Skeletal muscle tissue (tissue), 4 donors: Measurements from ENCODE around the gene ANKRD52. TPM values are rescaled to one million over a fixed set of nuclear protein-coding genes. Genes with fewer than 3 reads are reported as not detected.

Experiments used
- H3K27ac ChIP-seq: one replicate; pipeline ENCODE4 v1.7.0; 2013; ENCODE audit warnings: mild to moderate bottlenecking, low read depth, low read length, inconsistent platforms
- H3K27me3 ChIP-seq, 3 donors: one replicate each; pipeline ENCODE4 v1.7.0; 2013; ENCODE audit warnings: low read length in 3 of 3; ENCODE audit not compliant: control insufficient read depth in 3 of 3, insufficient read depth in 3 of 3
- H3K36me3 ChIP-seq, 3 donors: one replicate each; pipeline ENCODE4 v1.7.0; 2013; ENCODE audit warnings: low read length in 3 of 3; ENCODE audit not compliant: control insufficient read depth in 3 of 3, insufficient read depth in 3 of 3
- H3K4me1 ChIP-seq, 3 donors: one replicate each; pipeline ENCODE4 v1.7.0; 2013; ENCODE audit warnings: low read length in 3 of 3, mild to moderate bottlenecking in 3 of 3; ENCODE audit not compliant: control insufficient read depth in 3 of 3, insufficient read depth in 3 of 3
- H3K4me3 ChIP-seq, 3 donors: one replicate each; pipeline ENCODE4 v1.7.0; 2013; ENCODE audit warnings: low read length in 3 of 3
- H3K9ac ChIP-seq, 3 donors: one replicate each; pipeline ENCODE4 v1.7.0; 2013; ENCODE audit warnings: low read length in 3 of 3, mild to moderate bottlenecking in 3 of 3, moderate library complexity in 2 of 3, low read depth in 1 of 3
- H3K9me3 ChIP-seq, 3 donors: one replicate each; pipeline ENCODE4 v1.7.0; 2013; ENCODE audit warnings: low read length in 3 of 3; ENCODE audit not compliant: control insufficient read depth in 3 of 3
- total RNA-seq: library from RNA; depleted of rRNA; stranded (reverse); fragments of >200 nt; gene quantifications from one replicate; pipeline ENCODE4 v1.2.3, GENCODE V29; 2014
- donor health status: Osteomylitis.

Gene ANKRD52
- total RNA-seq, 1 donor from 2014 or later: 6.8 TPM

DNA sequence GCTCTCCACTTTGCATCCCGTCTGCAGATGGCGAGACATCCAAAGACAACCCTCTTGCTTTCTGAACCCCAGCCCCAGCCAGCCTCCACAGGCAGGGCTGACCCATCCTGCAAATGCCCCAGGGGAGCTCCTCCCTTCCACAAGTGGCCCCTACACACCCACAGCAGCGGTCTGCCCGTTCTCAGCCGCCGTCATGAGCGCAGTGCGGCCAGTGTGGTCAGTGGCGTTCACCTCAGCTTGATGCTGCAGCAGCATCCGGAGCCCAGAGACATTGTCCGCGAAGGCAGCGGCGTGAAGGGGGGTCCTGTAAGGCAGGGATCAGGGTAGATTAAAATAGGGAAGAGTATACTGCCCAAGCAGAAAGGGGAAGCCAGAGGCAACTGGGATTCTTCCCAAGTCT lies 13.7 kb downstream of the ANKRD52 start:
- Histone ChIP-seq H3K9me3 (no peaks in the 10 kb centered on the region), H3K9ac (no peak overlapping the region), H3K4me3 (no peak overlapping the region), H3K27ac (no peak overlapping the region), H3K36me3 (peaks cover 78 to 86% (median 85%) of the 10 kb centered on the region in 3 donors), H3K27me3 (no peaks in the 10 kb centered on the region), H3K4me1 (no peaks in the 10 kb centered on the region)

DNA sequence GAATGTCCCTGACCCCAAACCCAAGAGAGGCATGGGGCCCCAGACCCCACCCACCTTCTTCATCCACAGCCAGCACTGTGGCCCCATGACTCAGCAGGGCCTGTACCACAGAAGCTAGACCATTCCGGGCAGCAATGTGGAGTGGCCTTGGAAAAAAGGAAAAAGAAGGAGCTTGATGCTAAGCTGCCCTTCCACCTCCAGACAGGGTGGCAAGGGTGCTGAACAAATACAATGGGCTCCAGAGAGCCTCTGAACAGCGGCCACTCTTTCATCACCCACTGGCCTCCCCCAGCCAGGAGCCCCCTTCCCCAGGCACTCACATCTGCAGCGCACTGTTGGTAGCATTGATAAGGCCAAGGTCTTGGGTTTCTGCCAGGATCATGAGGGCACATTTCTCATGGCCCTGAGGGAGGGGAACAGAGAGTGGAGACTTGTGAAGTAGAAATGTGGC lies 14.4 kb downstream of the ANKRD52 start:
- Histone ChIP-seq H3K36me3 (peaks cover 73 to 85% (median 83%) of the 10 kb centered on the region in 3 donors), H3K9me3 (no peaks in the 10 kb centered on the region), H3K27ac (no peak overlapping the region), H3K4me3 (no peak overlapping the region), H3K27me3 (no peaks in the 10 kb centered on the region), H3K4me1 (no peaks in the 10 kb centered on the region), H3K9ac (no peak overlapping the region)

DNA sequence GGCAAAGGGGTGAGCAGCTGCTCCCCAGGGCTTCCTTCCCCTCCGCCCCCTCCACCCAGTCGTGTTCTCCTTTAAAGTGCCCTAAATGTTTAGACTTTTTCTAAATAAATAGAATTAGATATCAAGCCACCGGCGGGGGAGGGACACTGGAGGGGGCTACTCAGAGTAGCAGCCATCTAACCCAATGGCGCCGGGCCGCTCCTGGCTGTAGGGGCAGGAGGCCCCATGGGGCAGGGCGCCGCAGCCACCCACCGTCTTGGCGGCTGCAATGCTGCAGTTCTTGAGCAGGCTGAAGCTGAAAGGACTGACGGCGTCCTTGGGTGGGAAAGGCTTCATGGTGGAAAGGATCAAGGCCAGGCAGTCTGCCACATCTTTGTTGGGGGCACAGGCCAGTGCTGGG lies 15.2 kb downstream of the ANKRD52 start:
- Histone ChIP-seq H3K4me1 (no peaks in the 10 kb centered on the region), H3K9me3 (no peaks in the 10 kb centered on the region), H3K27me3 (no peaks in the 10 kb centered on the region), H3K27ac (no peak overlapping the region), H3K4me3 (no peak overlapping the region), H3K36me3 (peaks cover 68 to 78% (median 77%) of the 10 kb centered on the region in 3 donors), H3K9ac (no peak overlapping the region)

DNA sequence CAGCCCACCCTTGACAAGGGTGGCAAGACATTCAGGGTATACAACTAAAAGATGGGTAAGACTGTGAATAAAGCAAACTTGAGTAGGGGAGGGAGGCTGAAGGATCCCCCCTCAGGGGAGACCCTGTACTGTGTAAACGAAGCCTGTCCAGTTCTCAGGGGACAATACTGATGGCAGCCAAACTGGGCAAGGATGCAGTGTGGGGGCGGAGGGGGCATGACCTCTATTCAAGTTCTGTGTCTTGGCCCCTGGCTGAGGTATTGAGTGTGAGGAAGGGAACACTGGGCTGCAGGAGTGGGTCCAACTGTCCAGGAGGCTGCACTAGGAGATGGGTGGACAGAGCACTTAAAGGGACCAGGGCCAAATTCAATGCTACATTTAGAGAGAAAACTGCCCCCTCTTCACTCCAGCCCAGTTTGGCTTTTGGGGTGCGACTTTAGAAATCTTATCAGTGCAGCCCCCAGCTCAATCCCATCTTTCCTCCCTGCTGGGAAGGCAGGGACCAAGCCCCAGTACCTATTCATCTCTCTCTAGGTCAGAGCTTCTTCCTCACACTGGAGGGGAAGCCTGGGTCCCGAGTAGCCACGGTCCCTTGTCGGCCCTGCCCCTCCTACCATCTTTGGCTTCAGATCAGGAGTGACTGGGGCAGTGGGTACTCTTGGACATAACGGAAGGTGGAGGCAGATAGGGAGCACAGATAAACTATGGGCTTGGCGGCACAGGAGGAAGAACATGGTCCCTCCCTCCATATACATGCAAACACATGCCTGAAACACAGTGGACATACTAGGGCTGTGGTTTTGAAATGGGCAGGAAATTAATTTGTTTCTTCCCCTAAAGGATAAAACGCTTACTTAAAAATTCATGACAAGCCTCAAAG lies 16.5 kb downstream of the ANKRD52 start:
- no peaks in the 10 kb centered on the region for H3K27me3 ChIP-seq
- H3K4me1 ChIP-seq: no peaks in the 10 kb centered on the region
- peaks cover 57 to 66% (median 66%) of the 10 kb centered on the region in 3 donors for H3K36me3 ChIP-seq
- no peak overlapping the region for H3K9ac ChIP-seq
- H3K9me3 ChIP-seq: no peaks in the 10 kb centered on the region
- H3K4me3 ChIP-seq: no peak overlapping the region
- H3K27ac ChIP-seq: no peak overlapping the region

DNA sequence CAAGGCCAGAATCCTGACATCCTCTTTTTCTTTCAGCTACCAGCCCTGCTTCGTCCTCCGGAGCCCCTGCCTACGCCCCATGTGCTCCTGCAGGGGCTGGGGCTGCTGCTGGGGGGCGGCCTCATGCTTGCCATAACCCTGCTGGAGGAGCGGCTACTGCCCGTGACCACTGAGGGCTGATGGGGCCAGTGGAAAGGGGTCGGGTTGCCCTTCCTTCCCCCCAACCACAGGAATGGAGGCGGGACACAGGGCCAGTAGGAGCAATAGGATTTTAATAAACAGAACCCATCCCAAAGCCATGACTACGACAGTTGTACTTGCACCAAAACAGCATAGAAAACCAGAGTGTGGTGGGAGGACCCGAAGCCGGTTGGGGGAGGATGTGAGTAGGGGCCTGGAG lies 20.6 kb downstream of the ANKRD52 start:
- H3K36me3 ChIP-seq: peaks cover 30 to 33% (median 31%) of the 10 kb centered on the region in 3 donors

DNA sequence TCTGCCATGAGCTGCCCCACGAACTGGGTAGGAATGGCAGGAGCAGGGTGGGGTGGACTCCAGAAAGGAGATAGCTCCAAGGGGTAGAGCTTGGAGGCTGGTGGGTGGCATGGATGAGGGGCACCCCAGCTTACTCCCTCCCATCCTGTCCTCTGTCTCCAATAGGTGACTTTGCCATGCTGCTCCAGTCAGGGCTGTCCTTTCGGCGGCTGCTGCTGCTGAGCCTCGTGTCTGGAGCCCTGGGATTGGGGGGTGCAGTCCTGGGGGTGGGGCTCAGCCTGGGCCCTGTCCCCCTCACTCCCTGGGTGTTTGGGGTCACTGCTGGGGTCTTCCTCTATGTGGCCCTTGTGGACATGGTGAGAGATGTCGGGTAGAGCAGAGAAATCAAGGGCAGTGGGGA lies 21.2 kb downstream of the ANKRD52 start:
- no peak overlapping the region for H3K27ac ChIP-seq
- no peaks in the 10 kb centered on the region for H3K4me1 ChIP-seq
- no peaks in the 10 kb centered on the region for H3K9me3 ChIP-seq
- H3K4me3 ChIP-seq: no peak overlapping the region
- no peak overlapping the region for H3K9ac ChIP-seq
- H3K27me3 ChIP-seq: no peaks in the 10 kb centered on the region
- peaks cover 24 to 27% (median 26%) of the 10 kb centered on the region in 3 donors for H3K36me3 ChIP-seq

More for the DNA sequence above, 20.6 kb downstream of the ANKRD52 start:
- H3K27ac ChIP-seq: no peak overlapping the region
- no peak overlapping the region for H3K9ac ChIP-seq
- no peaks in the 10 kb centered on the region for H3K9me3 ChIP-seq
- no peaks in the 10 kb centered on the region for H3K27me3 ChIP-seq
- H3K4me3 ChIP-seq: no peak overlapping the region
- no peaks in the 10 kb centered on the region for H3K4me1 ChIP-seq

DNA sequence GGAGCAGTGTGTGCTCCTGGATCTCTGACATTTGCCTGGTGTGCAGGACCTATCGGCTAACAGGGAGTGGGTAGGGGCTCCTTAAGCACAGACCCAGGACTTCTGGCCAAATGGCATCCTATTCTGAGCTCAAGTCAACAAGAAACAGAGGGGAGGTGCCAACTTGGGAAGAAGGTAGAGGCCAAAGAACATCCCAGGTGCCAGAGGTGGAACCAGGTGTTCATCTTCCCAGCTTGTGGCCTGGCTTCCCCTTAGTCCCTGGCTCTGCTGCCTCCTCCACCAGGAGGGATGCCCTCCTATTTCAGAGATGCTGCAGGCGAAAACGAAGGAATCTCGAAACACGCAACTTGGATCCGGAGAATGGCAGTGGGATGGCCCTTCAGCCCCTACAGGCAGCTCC lies 22.1 kb downstream of the ANKRD52 start:
- peaks cover 15 to 18% (median 17%) of the 10 kb centered on the region in 3 donors for H3K36me3 ChIP-seq
- H3K27ac ChIP-seq: no peak overlapping the region
- H3K9me3 ChIP-seq: no peaks in the 10 kb centered on the region
- H3K27me3 ChIP-seq: no peaks in the 10 kb centered on the region
- H3K4me1 ChIP-seq: no peaks in the 10 kb centered on the region
- no peak overlapping the region for H3K9ac ChIP-seq
- H3K4me3 ChIP-seq: no peak overlapping the region

GRCh38 chr12:56234746-56235436 lies 23.3 kb downstream of the ANKRD52 start:
- Histone ChIP-seq H3K4me3 (no peak overlapping the region), H3K9me3 (no peaks in the 10 kb centered on the region), H3K4me1 (no peaks in the 10 kb centered on the region), H3K36me3 (peaks cover 9 to 11% (median 10%) of the 10 kb centered on the region in 3 donors), H3K27ac (no peak overlapping the region), H3K27me3 (no peaks in the 10 kb centered on the region), H3K9ac (no peak overlapping the region)

DNA sequence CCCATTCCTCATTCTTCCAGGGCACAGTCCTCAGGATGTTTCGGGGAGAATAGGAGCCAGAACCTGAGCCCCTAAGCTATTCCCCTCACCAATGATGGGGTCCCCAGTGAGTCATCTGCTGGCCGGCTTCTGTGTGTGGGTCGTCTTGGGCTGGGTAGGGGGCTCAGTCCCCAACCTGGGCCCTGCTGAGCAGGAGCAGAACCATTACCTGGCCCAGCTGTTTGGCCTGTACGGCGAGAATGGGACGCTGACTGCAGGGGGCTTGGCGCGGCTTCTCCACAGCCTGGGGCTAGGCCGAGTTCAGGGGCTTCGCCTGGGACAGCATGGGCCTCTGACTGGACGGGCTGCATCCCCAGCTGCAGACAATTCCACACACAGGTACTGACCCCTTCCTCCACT lies 27.0 kb downstream of the ANKRD52 start:
- no peaks in the 10 kb centered on the region for H3K27me3 ChIP-seq
- H3K4me3 ChIP-seq: no peak overlapping the region
- peaks cover 3 to 10% (median 10%) of the 10 kb centered on the region in 3 donors for H3K36me3 ChIP-seq
- H3K4me1 ChIP-seq: no peaks in the 10 kb centered on the region
- no peak overlapping the region for H3K27ac ChIP-seq
- no peaks in the 10 kb centered on the region for H3K9me3 ChIP-seq
- H3K9ac ChIP-seq: peak overlapping the region in 1 of 3 donors; percentile 25
